Measurements from ENCODE around the gene FOCAD. TPM values are rescaled to one million over a fixed set of nuclear protein-coding genes. Genes with fewer than 3 reads are reported as not detected.
A peak's percentile ranks its signal among the peaks of the same experiment; 100 is the strongest.

Gene FOCAD
- total RNA-seq, 2 donors from 2014 or later = 28.8 to 34.1 TPM

DNA sequence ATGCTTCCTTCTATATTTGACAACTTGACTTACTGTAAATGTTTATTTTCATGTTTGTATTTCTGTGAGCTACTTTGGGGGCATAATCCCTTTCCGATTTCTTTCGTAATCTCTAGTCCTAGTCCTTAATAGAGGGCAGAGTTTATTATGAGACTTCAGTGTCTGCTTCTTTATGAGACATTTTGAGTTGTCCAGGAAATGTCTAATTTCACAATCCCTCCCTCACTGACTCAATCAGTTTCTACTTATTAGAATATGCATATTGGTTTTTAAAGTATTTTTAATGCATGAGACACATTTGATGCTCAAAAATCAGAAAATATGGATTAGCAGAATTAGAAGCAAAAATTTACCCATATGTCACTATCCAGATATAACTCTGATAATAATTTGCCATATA lies 160.9 kb downstream of the FOCAD start:
- intact Hi-C loops (cut with DNase I) = no loop called here
- ATAC-seq = no peak
- no peak for DNase-seq

DNA sequence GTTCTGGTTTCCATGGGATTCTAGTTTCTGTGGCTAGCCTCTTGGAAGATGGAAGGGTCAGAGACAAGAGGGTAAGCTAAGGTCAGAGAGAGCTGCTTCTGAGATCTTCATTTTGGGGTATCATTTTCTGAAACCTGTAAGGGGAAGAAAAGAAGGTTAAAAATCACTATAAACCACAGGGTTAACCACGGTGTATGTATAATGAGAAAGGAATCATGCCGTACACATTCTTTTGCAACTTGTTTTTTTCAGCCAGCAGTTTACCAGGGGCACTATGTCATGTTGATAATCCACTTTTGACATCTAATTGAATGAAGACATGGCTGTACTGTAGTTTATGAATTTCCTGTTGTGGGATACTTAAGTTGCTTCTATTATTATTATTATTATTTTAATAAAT lies 164.4 kb downstream of the FOCAD start:
- ATAC-seq (no peak), DNase-seq (no peak)
- intact Hi-C loops (cut with DNase I) = no loop called here

DNA sequence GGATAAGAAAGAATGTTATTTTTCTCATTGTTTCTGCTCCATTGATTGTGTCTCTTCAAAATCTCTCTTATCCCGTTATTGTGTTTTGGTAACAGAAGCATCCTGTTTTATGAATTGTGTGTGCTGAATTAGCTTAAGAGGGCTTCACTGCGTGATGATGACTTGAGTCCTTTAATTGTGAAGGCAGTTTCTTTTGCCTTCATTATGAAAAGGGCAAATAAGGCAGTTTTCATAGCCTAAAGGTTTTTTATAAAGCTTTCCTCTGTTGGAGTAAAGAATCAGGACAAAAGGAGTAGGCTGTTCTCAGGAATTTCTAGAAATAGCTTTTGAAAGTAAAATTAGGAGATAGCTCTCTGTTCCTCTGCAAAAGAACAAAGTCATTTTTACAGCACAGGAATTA lies 169.8 kb downstream of the FOCAD start:
- ATAC-seq (no peak), DNase-seq (no peak)
- intact Hi-C loops (cut with DNase I) = no loop called here

GRCh38 chr9:20854444-20854843 lies 170.4 kb downstream of the FOCAD start:
- intact Hi-C loops (cut with DNase I) = no loop called here
- ATAC-seq (no peak), DNase-seq (no peak)

DNA sequence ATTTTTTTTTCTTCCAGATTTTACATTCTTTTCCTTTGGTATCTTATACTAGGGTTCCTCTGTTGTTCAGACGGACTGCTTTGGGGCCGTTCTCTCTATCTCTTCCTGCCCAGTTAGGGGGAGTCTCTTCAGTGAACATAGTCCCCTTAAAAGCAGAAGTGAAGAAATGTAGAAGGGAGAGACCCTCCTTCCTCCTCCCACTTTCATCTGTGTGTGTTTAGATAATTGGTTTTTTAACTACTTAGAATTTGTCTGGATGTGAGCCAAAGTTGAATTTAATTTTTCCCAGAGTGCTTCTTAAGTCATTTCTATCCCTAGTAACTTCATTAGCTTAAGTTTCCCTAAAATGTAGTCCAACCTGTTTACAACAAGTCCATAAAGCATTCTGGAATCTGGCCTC lies 179.9 kb downstream of the FOCAD start:
- DNase-seq (no peak), ATAC-seq (no peak)
- intact Hi-C loops (cut with DNase I) = no loop called here

GRCh38 chr9:20865347-20865746 lies 181.3 kb downstream of the FOCAD start:
- intact Hi-C loops (cut with DNase I) = no loop called here
- ATAC-seq (no peak), DNase-seq (no peak)

GRCh38 chr9:20870115-20870514 lies 186.1 kb downstream of the FOCAD start:
- DNase-seq (no peak), ATAC-seq (no peak)
- intact Hi-C loops (cut with DNase I) = no loop called here

- no peak for ATAC-seq
- DNase-seq = no peak
- intact Hi-C loops (cut with DNase I) = no loop called here
These were observed 188.4 kb downstream of the FOCAD start for GRCh38 chr9:20872340-20872977.

DNA sequence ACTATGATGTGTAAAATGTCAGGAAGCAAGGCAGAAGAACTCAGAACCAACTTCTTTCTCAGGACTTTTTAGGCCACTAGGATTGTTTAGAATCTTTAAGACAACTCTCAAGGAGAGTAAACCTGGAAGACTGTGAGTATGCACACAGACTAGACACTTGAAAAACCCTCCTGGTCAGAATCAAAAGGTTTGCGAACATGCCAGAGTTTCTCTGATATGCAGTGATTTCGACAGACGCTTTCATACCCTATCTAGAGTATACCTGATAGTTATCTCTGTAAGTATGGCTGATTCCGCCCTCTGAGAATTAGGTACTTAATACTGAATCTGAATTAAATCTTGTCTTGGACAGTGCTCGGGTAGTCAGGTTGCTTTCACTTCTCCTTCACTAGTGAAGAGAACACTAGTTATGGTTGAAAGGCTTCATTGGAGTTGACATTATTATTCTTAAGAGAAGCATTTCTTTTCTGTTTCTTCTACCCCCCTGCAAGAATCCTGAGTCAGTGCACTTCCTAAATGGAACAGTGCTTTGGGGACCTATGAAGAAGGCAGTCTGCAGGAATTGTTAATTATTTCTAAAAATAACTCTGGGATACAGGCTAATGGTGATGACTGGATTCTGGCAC lies 189.3 kb downstream of the FOCAD start:
- ATAC-seq (no peak), DNase-seq (no peak)
- intact Hi-C loops (cut with DNase I) = no loop called here

DNA sequence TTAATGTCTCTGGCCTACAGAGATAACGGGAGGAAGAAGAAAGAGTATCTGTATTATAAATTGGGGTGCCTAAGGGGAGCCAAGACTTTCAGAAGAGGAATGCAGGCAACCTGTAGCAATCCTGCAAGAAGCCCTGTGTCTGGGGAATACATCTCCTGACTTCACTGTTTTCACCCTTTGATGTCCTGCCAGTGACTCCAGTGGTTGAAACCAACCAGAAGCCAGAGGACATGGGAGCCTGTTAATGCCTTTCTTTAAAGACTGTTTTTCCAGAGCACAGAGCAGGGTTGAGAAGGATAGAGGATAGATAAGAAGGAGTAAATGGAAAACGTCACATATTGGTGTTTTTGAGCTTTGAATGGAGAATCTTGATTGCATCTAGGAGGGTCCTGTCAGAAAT lies 196.2 kb downstream of the FOCAD start:
- intact Hi-C loops (cut with DNase I) = loop anchor here in 1 of 2 donors (10.0 kb wide), 2 partner anchors 235 to 255 kb away; partner anchors contain the start of gene MLLT3
- no peak for ATAC-seq
- no peak for DNase-seq

DNA sequence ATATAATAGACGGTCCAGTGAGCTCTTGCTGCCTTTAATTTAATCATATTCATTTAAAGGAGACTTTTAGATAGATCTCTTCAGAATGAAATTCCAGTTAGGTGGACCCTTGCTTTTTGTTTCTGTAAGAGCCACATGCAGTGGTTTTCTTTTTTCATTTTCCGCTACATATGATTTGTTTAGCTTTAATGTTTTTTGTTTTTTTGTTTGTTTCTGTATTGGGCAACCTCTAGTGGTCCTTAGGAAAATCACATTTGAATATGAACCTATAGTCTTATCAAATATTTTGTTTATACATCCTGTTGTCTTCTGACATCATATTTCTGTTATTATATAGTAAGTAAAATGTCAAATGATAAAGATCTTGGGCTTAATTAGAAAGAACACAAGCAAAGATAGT lies 196.6 kb downstream of the FOCAD start:
- DNase-seq (no peak), ATAC-seq (no peak)
- intact Hi-C loops (cut with DNase I) = loop anchor here in 1 of 2 donors (10.0 kb wide), 2 partner anchors 234 to 256 kb away; partner anchors contain the start of gene MLLT3

DNA sequence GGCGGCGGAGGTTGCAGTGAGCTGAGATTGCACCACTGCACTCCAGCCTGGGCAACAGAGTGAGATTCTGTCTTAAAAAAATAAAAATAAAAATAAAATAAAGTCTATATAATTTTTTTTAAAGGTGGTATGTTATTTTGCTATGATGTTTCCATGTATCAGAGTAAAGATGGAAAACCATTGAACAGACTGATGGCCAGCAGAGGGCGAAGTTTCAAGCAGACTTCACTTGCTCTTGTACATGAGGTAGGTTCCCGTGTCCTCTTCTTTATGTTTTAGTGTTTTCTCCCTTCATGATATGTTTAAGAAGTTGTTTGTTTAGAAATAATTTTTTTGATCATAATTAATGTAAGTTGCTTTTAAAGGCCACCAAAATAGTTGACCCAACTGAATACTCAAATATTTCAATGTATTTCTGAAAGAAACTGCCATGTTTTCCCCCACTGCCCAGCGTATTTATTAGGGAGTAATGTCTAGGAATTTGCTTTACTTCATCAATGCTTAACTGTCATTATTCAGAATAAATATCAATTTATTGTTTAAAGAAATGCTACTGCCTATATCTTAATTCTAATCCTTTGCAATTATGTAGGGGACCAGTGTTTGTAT lies 201.0 kb downstream of the FOCAD start:
- no peak for ATAC-seq
- intact Hi-C loops (cut with DNase I) = loop anchor here in 1 of 2 donors (10.0 kb wide), 2 partner anchors 230 to 260 kb away; partner anchors contain the start of gene MLLT3
- DNase-seq = peak; percentile 61

DNA sequence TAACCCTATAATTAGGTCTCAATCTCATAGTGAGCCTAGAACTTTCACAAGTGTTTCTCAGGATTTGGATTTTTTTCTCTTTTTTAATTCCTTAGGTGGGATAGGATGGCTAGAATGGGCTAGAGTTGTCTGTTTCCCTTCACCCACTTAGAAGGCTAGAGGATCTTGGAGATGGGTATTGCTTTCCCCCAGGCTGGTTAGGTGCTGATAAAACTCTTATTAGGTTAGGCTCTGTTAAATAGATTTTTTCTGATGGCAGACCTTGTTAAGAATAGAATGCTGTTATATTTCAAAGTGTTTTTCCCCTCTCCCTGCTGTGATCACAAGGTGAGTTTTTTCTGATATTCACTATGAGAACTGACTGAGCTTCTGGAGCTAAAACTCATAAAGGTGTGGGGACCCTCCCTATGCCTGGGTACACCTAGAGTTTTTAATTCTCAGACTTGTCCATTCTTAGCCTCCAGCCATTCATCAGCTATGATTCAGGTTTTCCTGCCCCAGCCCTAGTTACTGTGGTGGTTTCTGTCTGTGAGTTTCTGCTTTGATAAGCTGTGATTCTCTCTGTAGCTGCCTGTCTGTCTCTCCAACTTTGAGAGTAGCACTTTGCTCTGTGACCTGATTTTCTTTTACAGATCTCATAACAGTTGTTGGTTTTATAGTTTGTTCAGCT lies 215.0 kb downstream of the FOCAD start:
- DNase-seq = no peak
- ATAC-seq = no peak
- intact Hi-C loops (cut with DNase I) = no loop called here

DNA sequence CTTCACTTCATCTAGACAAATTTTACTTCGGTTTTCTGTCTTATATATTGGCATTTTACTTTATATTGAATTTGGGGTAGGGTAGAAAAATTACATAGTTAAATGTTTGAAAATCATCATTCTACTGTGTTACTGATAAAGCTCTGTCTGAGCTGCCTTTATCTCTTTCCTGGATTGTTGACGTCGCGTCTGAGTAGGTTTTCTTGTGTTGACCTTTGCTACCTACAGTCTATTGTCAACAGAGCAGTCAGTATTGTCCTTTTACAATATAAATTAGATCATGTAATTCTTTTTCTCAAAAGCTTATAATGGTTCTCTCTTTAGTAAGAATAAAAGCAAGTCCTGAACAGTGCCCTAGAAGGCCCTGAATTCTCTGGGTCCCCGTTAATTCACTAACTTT lies 219.2 kb downstream of the FOCAD start:
- no peak for DNase-seq
- no peak for ATAC-seq
- intact Hi-C loops (cut with DNase I) = no loop called here

GRCh38 chr9:20904995-20905394 lies 220.9 kb downstream of the FOCAD start:
- ATAC-seq (no peak), DNase-seq (no peak)
- intact Hi-C loops (cut with DNase I) = no loop called here

DNA sequence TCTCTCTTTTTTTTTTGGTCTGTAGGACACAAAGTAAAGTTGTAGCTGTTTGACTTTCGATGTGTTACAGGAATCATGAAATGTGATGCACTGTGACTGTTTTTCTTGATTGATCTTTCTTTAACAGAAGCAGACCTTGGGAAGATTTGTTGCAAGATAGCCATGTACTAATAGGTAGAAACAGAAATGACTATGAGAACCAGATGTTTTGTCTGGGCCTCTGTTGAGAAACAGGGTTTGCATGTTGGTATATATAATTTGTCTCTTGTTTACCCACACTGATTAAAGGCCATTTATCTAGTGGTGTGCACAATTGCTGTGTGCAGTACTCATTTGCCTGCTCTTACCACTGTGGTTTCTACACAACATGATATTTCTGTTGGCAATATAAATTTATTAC lies 222.3 kb downstream of the FOCAD start:
- intact Hi-C loops (cut with DNase I) = no loop called here
- ATAC-seq (no peak), DNase-seq (no peak)

DNA sequence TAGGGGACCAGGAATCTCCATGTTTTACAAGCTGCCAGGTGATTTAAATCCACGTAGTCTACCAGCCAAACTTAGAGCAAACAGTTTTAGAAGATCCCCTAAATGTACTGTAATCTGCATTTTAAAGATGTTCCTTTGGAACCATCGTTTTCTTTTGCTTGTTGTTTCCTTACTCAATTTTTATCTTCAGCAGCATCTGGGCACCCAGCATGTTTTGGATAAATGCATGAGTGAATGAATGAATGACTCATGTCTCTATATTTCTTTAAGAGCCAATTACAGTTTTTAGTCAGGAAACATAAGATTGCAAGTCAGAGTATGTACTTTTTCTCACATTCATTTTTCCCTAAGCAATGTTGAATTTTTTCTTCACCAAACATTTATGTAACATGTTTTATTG lies 224.4 kb downstream of the FOCAD start:
- DNase-seq (no peak), ATAC-seq (no peak)
- intact Hi-C loops (cut with DNase I) = no loop called here

- ATAC-seq = no peak
- intact Hi-C loops (cut with DNase I) = no loop called here
- DNase-seq = no peak
These were observed 230.5 kb downstream of the FOCAD start for GRCh38 chr9:20914556-20914955.

GRCh38 chr9:20921362-20921761 lies 237.3 kb downstream of the FOCAD start:
- DNase-seq (no peak), ATAC-seq (no peak)
- intact Hi-C loops (cut with DNase I) = no loop called here
